A549 (cell line): ENCODE data around the gene HLX.

Experiments
- CTCF ChIP-seq: fragments of >200 bp; sonication (Bioruptor Twin); formaldehyde crosslinking; IDR thresholded peaks from 3 replicates; pipeline ENCODE4 v1.5.1; 2016
- MAFK ChIP-seq: fragments of 450-650 bp; IDR thresholded peaks from 2 replicates; pipeline ENCODE4 v1.6.1; 2014; ENCODE audit not compliant: partially characterized antibody
- TP53 ChIP-seq: fragments of 250-450 bp; sonication (Bioruptor Pico); IDR thresholded peaks from 2 replicates; pipeline ENCODE4 v1.5.0; 2021; ENCODE audit warnings: mild to moderate bottlenecking, moderate library complexity

GRCh38 chr1:220873087-220873486, 6.2 kb upstream of the HLX start:
- TF ChIP-seq MAFK (no peak), TP53 (no peak), CTCF (no peak)
